Body of pancreas (tissue), 4 donors: ENCODE measurements around the gene CHAF1A. TPM values are rescaled to one million over a fixed set of nuclear protein-coding genes. Genes with fewer than 3 reads are reported as not detected.
A peak's percentile ranks its signal among the peaks of the same experiment; 100 is the strongest.

Experiments used
- ATAC-seq: fragments of 150-250 bp; one replicate; pipeline ENCODE4 v1.9.1; 2016
- DNase-seq, 4 donors: peaks; one replicate each; pipeline ENCODE4 v3.0.0-alpha.2; 2019
- H3K27ac ChIP-seq, 4 donors: fragments of 200-600 bp; sonication (generic); 1 replicate in 3 of 4; 2 replicates in 1 of 4; pipeline versions ENCODE4 v1.5.1 to v1.6.1; 2016 to 2019; ENCODE audit warnings: mild to moderate bottlenecking in 1 of 4, mixed read lengths in 1 of 4, moderate library complexity in 1 of 4
- H3K27me3 ChIP-seq, 2 donors: fragments of 200-600 bp; sonication (generic); one replicate each; pipeline ENCODE4 v1.6.0; 2016; ENCODE audit warnings: mild to moderate bottlenecking in 1 of 2
- H3K36me3 ChIP-seq, 2 donors: fragments of 200-600 bp; sonication (generic); replicated peaks in 1 of 2; 2 replicates each; pipeline ENCODE4 v1.5.1; 2016; ENCODE audit warnings: low read depth in 2 of 2; ENCODE audit not compliant: insufficient read depth in 1 of 2
- H3K4me1 ChIP-seq: fragments of 200-600 bp; sonication (generic); one replicate; pipeline ENCODE4 v1.6.0; 2016
- H3K4me3 ChIP-seq, 2 donors: fragments of 200-600 bp; sonication (generic); 1 replicate in 1 of 2; 2 replicates in 1 of 2; pipeline ENCODE4 v1.5.1; 2016 to 2019
- H3K9me3 ChIP-seq, 3 donors: fragments of 200-600 bp; sonication (generic); 1 replicate in 2 of 3; 2 replicates in 1 of 3; pipeline ENCODE4 v1.5.1; 2016
- CTCF ChIP-seq, 7 experiments: fragments of 450-650 bp in 4 of 7; fragments of 200-600 bp in 3 of 7; sonication (generic) in 3 of 7; IDR thresholded peaks; one replicate each; pipeline ENCODE4 v1.5.1; 2016 to 2019; ENCODE audit warnings: antibody characterized with exemption in 7 of 7
- POLR2A ChIP-seq, 3 donors: fragments of 450-650 bp; IDR thresholded peaks; one replicate each; pipeline ENCODE4 v1.6.1; 2016; ENCODE audit warnings: antibody characterized with exemption in 3 of 3, mild to moderate bottlenecking in 2 of 3
- WGBS, 2 donors: methylation state at CpG; one replicate each; pipeline ENCODE4 v1.1.5; 2017; 5-methylcytosine and 5-hydroxymethylcytosine counted together
- intact Hi-C: fragments of 100-400 bp; cut with DNase I; formaldehyde crosslinking; loops from one replicate; pipeline ENCODE4 v1.15.1; 2023
- total RNA-seq, 2 donors: library from RNA; depleted of rRNA; stranded (reverse); fragments of >200 nt; gene quantifications; one replicate each; pipeline ENCODE4 v1.1.0, GENCODE V29; 2016

The CHAF1A gene
- total RNA-seq, 2 donors from 2014 or later, result 3.4 to 6.3 TPM

- H3K27me3 ChIP-seq, result no peaks in the 10 kb centered on the region
- no peak overlapping the region for H3K4me3 ChIP-seq
- WGBS, 2 donors, result 22 to 44% methylated on average over 7 to 20 of the region's 20 CpGs
- ATAC-seq (peak; percentile 86), DNase-seq (peak; percentile 90 to 94 (median 94))
- TF ChIP-seq POLR2A (IDR thresholded peaks at IDR 0.05) (no peak), CTCF (IDR thresholded peaks at IDR 0.05) (peak in 1 of 7 experiments; percentile 18)
- H3K36me3 ChIP-seq, result no peaks in the 10 kb centered on the region
- peak overlapping the region; percentile 50 to 82 (median 64) for H3K27ac ChIP-seq
- H3K9me3 ChIP-seq, result no peaks in the 10 kb centered on the region
- intact Hi-C loops, result no loop called here
- peaks cover 72% of the 10 kb centered on the region for H3K4me1 ChIP-seq
Observed at GRCh38 chr19:4379383-4380253, 22.8 kb upstream of the CHAF1A start.

- H3K4me1 ChIP-seq, result peaks cover 65% of the 10 kb centered on the region
Observed at GRCh38 chr19:4380254-4380727, 22.1 kb upstream of the CHAF1A start.

GRCh38 chr19:4385291-4386040, 17.0 kb upstream of the CHAF1A start:
- Histone ChIP-seq H3K36me3 (no peaks in the 10 kb centered on the region), H3K4me1 (peaks cover 39% of the 10 kb centered on the region), H3K27ac (no peak overlapping the region), H3K4me3 (no peak overlapping the region), H3K9me3 (no peaks in the 10 kb centered on the region), H3K27me3 (no peaks in the 10 kb centered on the region)
- no peak for ATAC-seq
- 80 to 81% methylated on average over 11 to 15 of the region's 15 CpGs for WGBS, 2 donors
- no peak for TF ChIP-seq POLR2A (IDR thresholded peaks at IDR 0.05)
- TF ChIP-seq CTCF (IDR thresholded peaks at IDR 0.05), result no peak
- intact Hi-C loops, result no loop called here
- no peak for DNase-seq

More at GRCh38 chr19:4380254-4380727, 22.1 kb upstream of the CHAF1A start:
- peak overlapping the region; percentile 17 to 82 (median 48) for H3K27ac ChIP-seq
- 44 to 66% methylated on average over 15 to 17 of the region's 17 CpGs for whole genome bisulfite sequencing, 2 donors
- intact Hi-C loops, result no loop called here
- TF ChIP-seq POLR2A (IDR thresholded peaks at IDR 0.05) (no peak), CTCF (IDR thresholded peaks at IDR 0.05) (no peak)
- H3K9me3 ChIP-seq, result no peaks in the 10 kb centered on the region
- ATAC-seq, result no peak
- DNase-seq, result peak in 2 of 4 donors; percentile 21 to 36
- H3K36me3 ChIP-seq, result no peaks in the 10 kb centered on the region
- H3K4me3 ChIP-seq, result no peak overlapping the region
- no peaks in the 10 kb centered on the region for H3K27me3 ChIP-seq

GRCh38 chr19:4386041-4386782, 16.2 kb upstream of the CHAF1A start:
- H3K27ac ChIP-seq, result no peak overlapping the region
- WGBS, 2 donors, result 86 to 89% methylated on average over 11 to 12 of the region's 13 CpGs

More at GRCh38 chr19:4386041-4386782, 16.2 kb upstream of the CHAF1A start:
- Histone ChIP-seq H3K9me3 (no peaks in the 10 kb centered on the region), H3K27me3 (no peaks in the 10 kb centered on the region), H3K36me3 (no peaks in the 10 kb centered on the region), H3K4me1 (peaks cover 44% of the 10 kb centered on the region), H3K4me3 (no peak overlapping the region)
- intact Hi-C loops, result no loop called here
- no peak for TF ChIP-seq POLR2A (IDR thresholded peaks at IDR 0.05)
- DNase-seq (no peak), ATAC-seq (no peak)
